HepG2 (cell line): ENCODE measurements around the gene UTP25. TPM values are rescaled to one million over a fixed set of nuclear protein-coding genes. Genes with fewer than 3 reads are reported as not detected.

Experiments
- ATF2 ChIP-seq: sonication (generic); formaldehyde crosslinking; IDR thresholded peaks from 2 replicates; pipeline ENCODE4 v1.4.0; 2020; ENCODE audit warnings: missing genetic modification reagents
- BCL3 ChIP-seq: sonication (generic); formaldehyde crosslinking; IDR thresholded peaks from 2 replicates; pipeline ENCODE4 v1.5.1; 2020; ENCODE audit warnings: mild to moderate bottlenecking, missing genetic modification reagents, moderate library complexity
- CCDC6 ChIP-seq: sonication (generic); formaldehyde crosslinking; IDR thresholded peaks from 2 replicates; pipeline ENCODE4 v1.8.1; 2022; ENCODE audit warnings: mild to moderate bottlenecking, missing genetic modification reagents, moderate library complexity
- GMEB1 ChIP-seq: sonication (generic); formaldehyde crosslinking; IDR thresholded peaks from 2 replicates; pipeline ENCODE4 v1.5.1; 2020; ENCODE audit warnings: missing genetic modification reagents, mild to moderate bottlenecking, borderline replicate concordance
- HNRNPH1 ChIP-seq: fragments of 200-400 bp; formaldehyde crosslinking; optimal IDR thresholded peaks from 2 replicates; pipeline ENCODE3; 2017; ENCODE audit warnings: mild to moderate bottlenecking, low read depth, low read length
- IKZF4 ChIP-seq: sonication (generic); formaldehyde crosslinking; IDR thresholded peaks from 2 replicates; pipeline ENCODE4 v1.5.1; 2020; ENCODE audit warnings: borderline replicate concordance, mild to moderate bottlenecking, low read depth, missing genetic modification reagents; ENCODE audit errors: not compliant biosample characterization
- MAFK ChIP-seq, 2 experiments: IDR thresholded peaks in 1 of 2; conservative IDR thresholded peaks in 1 of 2; 2 replicates each; pipeline ENCODE4 v1.6.1; 2011; ENCODE audit warnings: improper control_type of control experiment in 2 of 2, low read length in 2 of 2
- MBD4 ChIP-seq: IDR thresholded peaks from 2 replicates; pipeline ENCODE4 v1.6.1; 2012; ENCODE audit warnings: low read length, inconsistent platforms, borderline replicate concordance
- RBFOX2 ChIP-seq: fragments of 200-400 bp; formaldehyde crosslinking; IDR thresholded peaks from 2 replicates; pipeline ENCODE4 v1.6.1; 2017; ENCODE audit warnings: low read depth, mild to moderate bottlenecking, low read length
- REPIN1 ChIP-seq: sonication (generic); formaldehyde crosslinking; IDR thresholded peaks from 2 replicates; pipeline ENCODE4 v1.8.0; 2022; ENCODE audit warnings: missing genetic modification reagents, low read depth, mild to moderate bottlenecking, borderline replicate concordance
- SOX6 ChIP-seq, 2 experiments: fragments of 450-650 bp in 1 of 2; sonication (generic) in 1 of 2; formaldehyde crosslinking in 1 of 2; IDR thresholded peaks; 2 replicates each; pipeline versions ENCODE4 v1.4.0 to v1.6.1; 2017 to 2020; ENCODE audit warnings: antibody characterized with exemption in 1 of 2, mild to moderate bottlenecking in 1 of 2, missing genetic modification reagents in 1 of 2
- ZNF556 ChIP-seq: sonication (generic); formaldehyde crosslinking; IDR thresholded peaks from 2 replicates; pipeline ENCODE4 v1.4.0; 2020; ENCODE audit warnings: mild to moderate bottlenecking, missing genetic modification reagents, borderline replicate concordance
- ZNF644 ChIP-seq: IDR thresholded peaks from 2 replicates; pipeline ENCODE4 v1.6.1; 2016; ENCODE audit warnings: low read depth
- polyA plus RNA-seq, 8 experiments: library from polyadenylated mRNA; depleted of rRNA in 3 of 8; stranded (reverse) in 7 of 8; unstranded in 1 of 8; fragments of >200 nt; fragmentation: Illumina TruSeq in 4 of 8; extraction: Trizol in 4 of 8; gene quantifications; 2 replicates each; pipeline versions ENCODE4 v1.2.1 to v1.2.3, GENCODE V29; 2011 to 2016; ENCODE audit warnings: low read depth in 4 of 8, missing spikeins in 1 of 8, mixed read lengths in 1 of 8; ENCODE audit not compliant: insufficient read depth in 1 of 8
- total RNA-seq, 5 experiments: library from RNA; depleted of rRNA; stranded (reverse); fragments of >200 nt; fragmentation: Illumina TruSeq; extraction: Trizol; gene quantifications; 2 replicates each; pipeline ENCODE4 v1.2.3, GENCODE V29; 2016; ENCODE audit warnings: low read depth in 1 of 5
- TF ChIP-seq, protein P1 (sequence below): IDR thresholded peaks from 2 replicates; pipeline ENCODE4 v1.6.1; 2016; ENCODE audit warnings: missing compliant biosample characterization, missing genetic modification reagents, borderline replicate concordance
- TF ChIP-seq, protein P2 (sequence below): sonication (generic); formaldehyde crosslinking; IDR thresholded peaks from 2 replicates; pipeline ENCODE4 v1.5.0; 2020; ENCODE audit warnings: missing genetic modification reagents, mild to moderate bottlenecking, borderline replicate concordance
- TF ChIP-seq, protein P3 (sequence below): sonication (generic); formaldehyde crosslinking; IDR thresholded peaks from 2 replicates; pipeline ENCODE4; 2020; ENCODE audit warnings: missing genetic modification reagents, mild to moderate bottlenecking, borderline replicate concordance

The UTP25 gene
- total and polyA plus RNA-seq, 2 of the 13 experiments (the other 11 are each of a cell fraction or from before 2014, with no cell fraction given) = 4.8 to 5.7 TPM

DNA sequence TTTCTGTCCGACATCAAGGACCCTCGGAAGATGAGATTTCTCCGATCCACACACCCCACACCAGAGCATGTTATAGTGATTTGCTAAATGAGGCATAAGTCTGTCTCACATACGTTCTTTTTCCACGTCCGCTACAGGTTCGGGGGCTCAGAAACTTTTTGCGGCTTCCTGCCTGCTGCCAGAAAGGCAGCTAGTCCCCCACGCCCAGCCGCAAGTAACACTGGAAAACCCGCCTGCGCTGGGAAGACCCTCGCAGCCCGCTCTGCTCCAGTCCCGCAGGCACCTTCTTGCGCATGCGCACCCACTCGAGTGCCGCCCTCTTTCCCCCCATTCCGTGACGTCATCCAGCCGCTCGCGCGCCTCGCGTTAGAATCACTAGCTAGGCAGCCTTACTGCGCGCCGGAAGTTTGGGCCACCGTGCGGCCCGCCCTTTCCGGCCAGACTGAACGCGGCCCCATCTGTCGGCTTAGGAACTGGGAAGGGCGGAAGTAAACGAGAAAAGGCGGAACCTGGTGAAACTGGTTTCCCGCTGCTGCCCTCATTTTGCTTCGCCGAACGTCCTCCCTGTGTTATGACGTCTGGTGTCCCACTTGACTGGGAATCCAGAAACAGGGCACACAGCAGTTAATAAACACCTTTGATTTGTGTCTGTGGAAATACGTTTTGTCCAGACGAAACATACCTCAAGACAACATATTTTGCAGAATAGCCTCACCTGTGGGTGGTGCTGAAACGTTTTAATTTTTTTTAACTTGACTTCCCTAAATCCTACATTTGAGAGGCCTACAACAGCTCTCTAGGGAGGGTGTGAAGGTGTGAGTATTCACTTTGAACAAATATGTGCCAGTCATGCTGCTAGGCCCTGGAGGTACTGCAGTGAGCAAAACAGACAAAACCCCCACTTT, 43.3 kb upstream of the UTP25 start, which contains the start of gene C1orf74 (continued):
- TF ChIP-seq ATF2 = peak; percentile 91
- TF ChIP-seq IKZF4 (CRISPR knock-in tag) = no peak
- TF ChIP-seq, protein P1, sequence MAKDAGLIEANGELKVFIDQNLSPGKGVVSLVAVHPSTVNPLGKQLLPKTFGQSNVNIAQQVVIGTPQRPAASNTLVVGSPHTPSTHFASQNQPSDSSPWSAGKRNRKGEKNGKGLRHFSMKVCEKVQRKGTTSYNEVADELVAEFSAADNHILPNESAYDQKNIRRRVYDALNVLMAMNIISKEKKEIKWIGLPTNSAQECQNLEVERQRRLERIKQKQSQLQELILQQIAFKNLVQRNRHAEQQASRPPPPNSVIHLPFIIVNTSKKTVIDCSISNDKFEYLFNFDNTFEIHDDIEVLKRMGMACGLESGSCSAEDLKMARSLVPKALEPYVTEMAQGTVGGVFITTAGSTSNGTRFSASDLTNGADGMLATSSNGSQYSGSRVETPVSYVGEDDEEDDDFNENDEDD (CRISPR knock-in tag) = peak; percentile 79; the same call in 1 of the 2 replicates
- TF ChIP-seq ZNF556 (CRISPR knock-in tag) = no peak
- no peak for TF ChIP-seq ZNF644 (CRISPR knock-in tag)
- TF ChIP-seq, protein P2, sequence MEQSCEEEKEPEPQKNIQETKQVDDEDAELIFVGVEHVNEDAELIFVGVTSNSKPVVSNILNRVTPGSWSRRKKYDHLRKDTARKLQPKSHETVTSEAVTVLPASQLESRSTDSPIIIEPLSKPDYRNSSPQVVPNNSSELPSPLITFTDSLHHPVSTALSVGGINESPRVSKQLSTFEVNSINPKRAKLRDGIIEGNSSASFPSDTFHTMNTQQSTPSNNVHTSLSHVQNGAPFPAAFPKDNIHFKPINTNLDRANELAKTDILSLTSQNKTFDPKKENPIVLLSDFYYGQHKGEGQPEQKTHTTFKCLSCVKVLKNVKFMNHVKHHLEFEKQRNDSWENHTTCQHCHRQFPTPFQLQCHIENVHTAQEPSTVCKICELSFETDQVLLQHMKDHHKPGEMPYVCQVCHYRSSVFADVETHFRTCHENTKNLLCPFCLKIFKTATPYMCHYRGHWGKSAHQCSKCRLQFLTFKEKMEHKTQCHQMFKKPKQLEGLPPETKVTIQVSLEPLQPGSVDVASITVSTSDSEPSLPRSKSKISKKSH (CRISPR knock-in tag) = peak; percentile 72; the same call in 1 of the 2 replicates
- TF ChIP-seq REPIN1 (CRISPR knock-in tag) = peak; percentile 66; the same call in 1 of the 2 replicates
- TF ChIP-seq BCL3 (CRISPR knock-in tag) = no peak
- TF ChIP-seq, protein P3, sequence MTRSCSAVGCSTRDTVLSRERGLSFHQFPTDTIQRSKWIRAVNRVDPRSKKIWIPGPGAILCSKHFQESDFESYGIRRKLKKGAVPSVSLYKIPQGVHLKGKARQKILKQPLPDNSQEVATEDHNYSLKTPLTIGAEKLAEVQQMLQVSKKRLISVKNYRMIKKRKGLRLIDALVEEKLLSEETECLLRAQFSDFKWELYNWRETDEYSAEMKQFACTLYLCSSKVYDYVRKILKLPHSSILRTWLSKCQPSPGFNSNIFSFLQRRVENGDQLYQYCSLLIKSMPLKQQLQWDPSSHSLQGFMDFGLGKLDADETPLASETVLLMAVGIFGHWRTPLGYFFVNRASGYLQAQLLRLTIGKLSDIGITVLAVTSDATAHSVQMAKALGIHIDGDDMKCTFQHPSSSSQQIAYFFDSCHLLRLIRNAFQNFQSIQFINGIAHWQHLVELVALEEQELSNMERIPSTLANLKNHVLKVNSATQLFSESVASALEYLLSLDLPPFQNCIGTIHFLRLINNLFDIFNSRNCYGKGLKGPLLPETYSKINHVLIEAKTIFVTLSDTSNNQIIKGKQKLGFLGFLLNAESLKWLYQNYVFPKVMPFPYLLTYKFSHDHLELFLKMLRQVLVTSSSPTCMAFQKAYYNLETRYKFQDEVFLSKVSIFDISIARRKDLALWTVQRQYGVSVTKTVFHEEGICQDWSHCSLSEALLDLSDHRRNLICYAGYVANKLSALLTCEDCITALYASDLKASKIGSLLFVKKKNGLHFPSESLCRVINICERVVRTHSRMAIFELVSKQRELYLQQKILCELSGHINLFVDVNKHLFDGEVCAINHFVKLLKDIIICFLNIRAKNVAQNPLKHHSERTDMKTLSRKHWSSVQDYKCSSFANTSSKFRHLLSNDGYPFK = peak; percentile 76; the same call in 1 of the 2 replicates
- no peak for TF ChIP-seq CCDC6
- no peak for TF ChIP-seq MAFK (conservative IDR thresholded peaks at IDR 0.05 in 1 of 2, IDR thresholded peaks at IDR 0.05 in 1 of 2; ENCODE audit: low read length in 2 of 2)
- no peak for TF ChIP-seq MBD4
- TF ChIP-seq HNRNPH1 = no peak
- TF ChIP-seq SOX6 (IDR thresholded peaks at IDR 0.05) = no peak
- peak; percentile 21; the same call in 1 of the 2 replicates for TF ChIP-seq SOX6 (CRISPR knock-in tag; IDR thresholded peaks at IDR 0.05)
- peak; percentile 77; the same call in 1 of the 2 replicates for TF ChIP-seq GMEB1 (CRISPR knock-in tag)
- peak; percentile 69 for TF ChIP-seq RBFOX2
